ENCODE results near the gene PDS5A.
"Not testable (repeated sequence)": the region's sequence is repeated elsewhere in the genome, so short reads cannot be mapped to it uniquely, and the experiment has no call there.

The PDS5A gene

DNA sequence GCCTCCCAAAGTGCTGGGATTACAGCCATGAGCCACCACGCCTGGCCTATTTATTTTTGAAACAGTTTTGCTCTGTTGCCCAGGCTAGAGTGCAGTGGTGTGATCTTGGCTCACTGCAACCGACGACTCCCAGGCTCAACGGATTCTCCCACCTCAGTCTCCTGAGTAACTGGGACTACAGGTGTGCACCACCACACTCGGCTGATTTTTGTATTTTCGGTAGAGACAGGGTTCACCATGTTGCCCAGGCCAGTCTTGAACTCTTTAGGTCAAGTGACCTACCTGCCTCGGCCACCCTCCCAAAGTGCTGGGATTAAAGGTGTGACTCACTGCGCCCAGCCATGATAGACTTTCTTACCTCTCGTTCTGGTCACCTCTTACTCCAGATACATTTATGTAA is 155.8 kb downstream of the PDS5A start:
- FAIRE-seq, result no peak

DNA sequence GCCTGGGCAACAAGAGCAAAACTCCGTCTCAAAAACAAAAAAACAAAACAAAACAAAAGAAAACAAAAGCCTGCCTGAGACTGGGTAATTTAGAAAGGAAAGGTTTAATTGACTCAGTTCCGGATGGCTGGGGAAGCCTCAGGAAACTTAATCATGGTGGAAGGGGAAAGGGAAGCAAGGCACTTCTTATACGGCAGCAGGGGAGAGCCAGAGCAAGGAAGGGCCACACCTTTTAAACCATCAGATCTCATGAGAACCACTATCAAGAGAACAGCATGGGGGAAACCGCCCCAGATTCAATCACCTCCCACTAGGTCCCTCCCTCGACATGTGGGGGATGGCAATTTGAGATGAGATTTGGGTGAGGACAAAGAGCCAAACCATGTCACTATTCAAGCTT is 157.5 kb downstream of the PDS5A start:
- no peak for FAIRE-seq

DNA sequence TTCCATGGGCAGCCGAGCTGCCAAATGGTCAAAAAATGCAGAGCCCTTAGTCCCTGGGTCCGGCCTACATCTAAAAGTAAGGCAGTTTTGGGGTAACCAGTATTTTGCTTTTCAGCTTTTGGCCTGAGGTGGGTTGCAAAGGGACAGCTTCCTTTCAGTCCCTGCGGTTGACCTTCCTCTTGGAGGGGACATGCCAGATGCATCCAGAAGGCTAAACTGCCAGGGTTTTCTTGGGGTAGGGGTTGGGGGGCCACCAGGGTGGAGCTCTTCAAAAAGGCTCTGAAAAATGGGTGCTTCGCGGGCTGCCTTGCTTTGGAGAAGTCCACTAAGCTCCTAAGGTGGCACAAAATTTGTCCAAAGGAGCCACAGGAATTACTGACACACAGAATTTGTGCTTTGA is 159.1 kb downstream of the PDS5A start:
- no peak for FAIRE-seq

DNA sequence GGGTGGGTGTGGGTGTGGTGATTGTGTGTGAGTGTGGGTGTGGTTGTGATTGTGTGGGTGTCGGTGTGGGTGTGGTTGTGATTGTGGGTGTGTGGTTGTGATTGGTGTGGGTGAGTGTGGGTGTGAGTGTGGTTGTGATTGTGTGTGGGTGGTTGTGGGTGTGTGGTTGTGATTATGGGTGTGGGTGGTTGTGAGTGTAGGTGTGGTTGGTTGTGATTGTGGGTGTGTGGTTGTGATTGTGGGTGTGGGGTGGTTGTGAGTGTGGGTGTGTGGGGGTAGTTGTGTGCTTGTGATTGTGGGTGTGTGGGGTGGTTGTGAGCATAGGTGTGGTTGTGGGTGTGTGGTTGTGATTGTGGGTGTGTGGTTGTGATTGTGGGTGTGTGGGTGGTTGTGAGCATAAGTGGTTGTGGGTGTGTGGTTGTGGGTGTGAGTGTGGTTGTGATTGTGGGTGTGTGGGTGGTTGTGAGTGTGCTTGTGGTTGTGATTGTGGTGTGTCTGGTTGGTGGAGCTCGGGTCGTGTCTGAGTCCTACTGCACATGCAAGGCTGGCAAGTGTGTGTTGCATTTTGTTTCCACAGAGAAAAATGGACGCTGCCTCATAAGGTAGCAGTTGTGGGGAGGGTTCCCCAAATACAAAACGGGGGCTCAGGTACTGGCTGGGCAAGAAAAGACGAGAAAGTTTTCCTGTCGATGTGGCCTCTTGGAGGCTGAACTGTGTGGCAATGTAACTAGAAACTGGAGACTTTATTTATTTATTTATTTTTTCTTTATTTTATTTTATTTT is 163.1 kb downstream of the PDS5A start:
- FAIRE-seq, result no peak

DNA sequence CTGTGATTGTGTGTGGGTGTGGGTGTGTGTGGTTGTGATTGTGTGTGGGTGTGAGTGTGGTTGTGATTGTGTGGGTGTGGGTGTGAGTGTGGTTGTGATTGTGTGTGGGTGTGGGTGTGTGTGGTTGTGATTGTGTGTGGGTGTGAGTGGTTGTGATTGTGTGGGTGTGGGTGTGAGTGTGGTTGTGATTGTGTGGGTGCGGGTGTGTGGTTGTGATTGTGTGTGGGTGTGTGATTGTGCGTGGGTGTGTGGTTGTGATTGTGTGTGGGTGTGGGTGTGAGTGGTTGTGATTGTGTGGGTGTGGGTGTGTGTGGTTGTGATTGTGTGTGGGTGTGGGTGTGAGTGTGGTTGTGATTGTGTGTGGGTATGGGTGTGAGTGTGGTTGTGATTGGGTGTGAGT is 163.9 kb downstream of the PDS5A start:
- not testable (repeated sequence) for FAIRE-seq

DNA sequence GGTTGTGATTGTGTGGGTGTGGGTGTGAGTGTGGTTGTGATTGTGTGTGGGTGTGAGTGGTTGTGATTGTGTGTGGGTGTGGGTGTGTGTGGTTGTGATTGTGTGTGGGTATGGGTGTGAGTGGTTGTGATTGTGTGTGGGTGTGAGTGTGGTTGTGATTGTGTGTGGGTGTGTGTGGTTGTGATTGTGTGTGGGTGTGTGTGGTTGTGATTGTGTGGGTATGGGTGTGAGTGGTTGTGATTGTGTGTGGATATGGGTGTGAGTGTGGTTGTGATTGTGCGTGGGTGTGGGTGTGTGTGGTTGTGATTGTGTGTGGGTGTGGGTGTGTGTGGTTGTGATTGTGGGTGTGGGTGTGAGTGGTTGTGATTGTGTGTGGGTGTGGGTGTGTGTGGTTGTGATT is 164.7 kb downstream of the PDS5A start:
- FAIRE-seq, result not testable (repeated sequence)

DNA sequence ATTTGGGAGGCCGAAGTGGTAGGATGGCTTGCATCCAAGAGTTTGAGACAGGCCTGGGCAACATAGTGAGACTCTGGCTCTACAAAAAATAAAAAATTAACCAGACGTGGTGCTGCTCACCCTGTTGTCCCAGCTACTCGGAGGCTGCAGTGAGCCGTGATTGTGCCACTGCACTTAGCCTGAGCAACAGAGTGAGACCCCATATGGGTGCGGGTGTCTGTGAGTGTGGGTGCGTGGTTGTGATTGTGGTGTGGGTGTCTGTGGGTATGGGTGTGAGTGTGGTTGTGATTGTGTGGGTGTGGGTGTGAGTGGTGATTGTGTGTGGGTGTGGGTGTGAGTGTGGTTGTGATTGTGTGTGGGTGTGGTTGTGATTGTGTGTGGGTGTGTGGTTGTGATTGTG is 165.2 kb downstream of the PDS5A start:
- no peak for FAIRE-seq

DNA sequence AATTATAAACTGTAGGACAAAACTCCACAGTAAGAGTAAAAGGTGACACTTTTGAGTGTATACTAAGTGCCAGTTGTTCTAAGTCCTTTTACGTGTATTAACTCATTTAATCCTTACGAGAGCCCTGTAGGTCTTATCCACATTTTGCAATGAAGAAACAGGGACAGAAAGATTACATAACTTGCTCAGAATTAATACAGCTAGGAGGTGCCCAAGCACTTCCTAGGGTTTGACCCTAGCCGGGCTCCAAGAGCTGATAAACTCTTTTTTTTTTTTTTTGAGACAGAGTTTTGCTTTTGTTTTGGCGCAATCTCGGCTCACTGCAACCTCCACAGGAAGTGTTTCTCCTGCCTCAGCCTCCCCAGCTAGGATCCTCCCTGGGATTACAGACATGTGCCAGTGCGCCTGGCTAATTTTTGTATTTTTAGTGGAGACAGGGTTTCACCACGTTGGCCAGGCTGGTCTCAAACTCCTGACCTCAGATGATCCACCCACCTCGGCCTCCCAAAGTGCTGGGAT is 169.4 kb downstream of the PDS5A start:
- no peak for FAIRE-seq

DNA sequence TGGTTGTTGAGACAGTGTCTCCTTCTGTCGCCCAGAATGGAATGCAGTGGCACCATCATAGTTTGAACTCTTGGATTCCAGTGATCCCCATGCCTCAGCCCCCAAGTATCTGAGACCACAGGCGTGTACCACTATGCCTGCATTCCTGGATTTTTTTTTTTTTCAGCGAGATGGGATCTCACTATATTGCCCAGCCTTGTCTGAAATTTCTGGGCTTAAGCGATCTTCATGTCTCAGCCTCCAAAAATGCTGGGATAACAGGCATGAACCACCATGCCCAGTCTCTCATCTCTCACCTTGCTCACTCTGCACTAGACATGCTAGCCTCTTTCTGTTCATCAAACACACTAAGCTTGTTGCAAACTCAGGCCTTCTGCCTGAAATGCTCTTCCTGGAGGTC is 175.7 kb downstream of the PDS5A start:
- FAIRE-seq, result no peak

DNA sequence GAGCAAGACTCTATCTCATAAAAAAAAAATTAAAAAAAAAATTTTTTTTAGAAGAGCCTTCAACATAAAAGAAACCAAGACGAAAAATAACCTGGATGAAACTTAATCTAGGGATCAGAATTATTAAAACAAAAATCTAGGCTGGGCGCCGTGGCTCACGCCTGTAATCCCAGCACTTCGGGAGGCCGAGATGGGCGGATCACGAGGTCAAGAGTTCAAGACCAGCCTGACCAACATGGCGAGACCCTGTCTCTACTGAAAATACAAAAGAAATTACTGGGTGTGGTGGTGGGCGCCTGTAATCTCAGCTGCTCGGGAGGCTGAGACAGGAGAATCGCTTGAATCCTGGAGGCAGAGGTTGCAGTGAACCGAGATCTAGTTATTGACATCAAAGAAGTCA is 184.7 kb downstream of the PDS5A start:
- FAIRE-seq, result not testable (repeated sequence)

DNA sequence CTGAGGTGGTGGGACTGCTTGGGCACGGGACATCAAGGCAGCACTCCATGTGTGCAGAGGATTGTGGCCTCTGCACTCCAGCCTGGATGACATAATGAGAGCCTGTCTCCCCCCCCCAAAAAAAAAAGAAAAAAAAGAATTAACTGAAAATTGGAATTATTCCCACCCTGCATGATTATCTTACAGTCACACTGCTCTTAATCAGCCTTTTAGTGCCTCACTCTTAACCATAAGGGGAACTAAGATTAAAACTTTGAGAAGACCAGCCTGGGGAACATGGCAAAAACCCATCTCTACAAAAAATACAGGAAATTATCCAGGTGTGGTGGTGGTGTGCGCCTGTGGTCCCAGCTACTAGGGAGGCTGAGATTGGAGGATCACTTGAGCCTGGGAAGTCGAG is 185.2 kb downstream of the PDS5A start:
- no peak for FAIRE-seq

DNA sequence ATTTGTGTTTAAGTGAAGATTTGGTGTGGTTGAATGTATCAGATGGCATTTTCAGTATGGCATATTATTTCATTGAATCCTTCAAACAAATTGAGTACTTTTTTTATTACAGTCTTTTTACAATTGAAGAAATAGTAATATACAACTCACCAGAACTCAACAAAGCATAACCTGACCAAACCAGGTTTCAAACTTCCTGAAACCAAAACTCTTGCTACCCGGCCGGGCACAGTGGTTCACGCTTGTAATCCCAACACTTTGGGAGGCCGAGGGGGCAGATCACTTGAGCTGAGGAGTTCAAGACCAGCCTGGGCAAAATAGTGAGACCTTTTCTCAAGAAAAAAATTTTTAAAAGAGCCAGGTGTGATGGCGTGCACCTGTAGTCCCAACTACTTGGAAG is 185.6 kb downstream of the PDS5A start:
- FAIRE-seq, result no peak

DNA sequence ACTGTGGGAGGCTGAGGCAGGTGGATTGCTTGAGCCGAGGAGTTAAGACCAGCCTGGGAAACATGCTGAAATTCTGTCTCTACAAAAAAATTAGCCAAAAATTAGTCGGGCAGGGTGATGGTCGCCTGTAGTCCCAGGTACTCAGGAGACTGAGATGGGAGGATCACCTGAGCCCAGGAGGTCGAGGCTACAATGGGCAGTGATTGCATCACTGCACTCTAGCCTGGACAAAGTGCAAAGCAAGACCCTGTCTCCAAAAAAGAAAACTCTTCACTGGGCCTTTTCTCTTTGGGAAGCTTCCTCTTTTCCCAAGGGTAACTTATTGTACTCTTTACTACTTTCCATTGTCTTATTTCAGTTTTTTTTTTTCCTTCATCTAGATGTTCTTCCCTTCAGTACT is 190.9 kb downstream of the PDS5A start:
- no peak for FAIRE-seq

DNA sequence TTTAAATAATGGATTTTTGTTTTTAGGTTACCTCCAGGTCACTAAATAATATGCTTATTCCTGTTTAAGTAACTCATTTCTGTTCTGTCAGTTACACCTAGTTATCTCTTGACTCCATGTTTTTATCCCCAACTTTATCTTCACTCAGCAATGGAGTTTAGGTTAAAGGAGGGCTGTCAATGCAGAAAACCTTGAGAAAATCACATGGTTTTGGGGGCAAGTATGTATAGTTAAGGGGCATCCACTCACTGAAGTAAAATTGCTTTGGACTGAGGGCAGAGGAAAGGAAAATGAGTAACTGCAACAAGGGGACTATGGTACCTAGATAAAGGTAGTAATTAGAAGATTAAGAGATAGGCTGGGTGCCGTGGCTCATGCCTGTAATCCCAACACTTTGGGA is 192.6 kb downstream of the PDS5A start:
- FAIRE-seq, result peak; percentile 17

DNA sequence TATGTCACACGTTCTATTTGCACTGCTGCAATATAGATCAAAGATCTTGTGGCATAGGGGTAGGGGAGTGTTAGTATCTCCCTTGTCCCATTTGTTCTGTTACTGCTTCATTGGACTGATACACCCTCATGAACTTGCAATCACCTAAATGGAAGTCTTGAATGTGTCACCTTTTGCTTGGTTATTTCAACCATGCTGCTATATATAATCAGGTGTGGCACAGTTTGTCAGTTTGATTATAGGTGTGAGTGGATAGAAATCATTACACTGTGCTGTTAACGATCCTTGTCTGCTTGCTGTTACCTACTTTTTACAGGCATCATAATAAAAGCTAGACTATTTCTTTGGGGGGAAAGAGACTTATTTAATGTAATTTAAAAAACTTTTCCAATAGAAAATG is 195.7 kb downstream of the PDS5A start:
- not testable (repeated sequence) for FAIRE-seq
